ENCODE data around the gene CHST5. TPM values are rescaled to one million over a fixed set of nuclear protein-coding genes. Genes with fewer than 3 reads are reported as not detected.

Gene CHST5
- total and polyA plus RNA-seq, 12 donors = 0.06 to 0.68 (median 0.32) TPM; not detected in 3

- Histone ChIP-seq H3K36me3 (replicated peaks in 1 of 2) (no peaks in the 10 kb centered on the region), H3K4me1 (replicated peaks in 1 of 2) (no peaks in the 10 kb centered on the region), H3K4me3 (no peak overlapping the region), H3K27me3 (no peaks in the 10 kb centered on the region), H3K27ac (no peak overlapping the region), H3K9me3 (replicated peaks in 1 of 3) (no peaks in the 10 kb centered on the region)
- WGBS, 4 donors = 80 to 86% (median 84%) methylated on average over 7 to 8 of the region's 8 CpGs
- TF ChIP-seq CTCF (IDR thresholded peaks at IDR 0.05) (no peak), POLR2A (IDR thresholded peaks at IDR 0.05) (no peak)
- no peak for DNase-seq
- intact Hi-C loops (cut with DNase I) = no loop called here
These were observed 3.7 kb downstream of the CHST5 start for GRCh38 chr16:75532142-75532765.

DNA sequence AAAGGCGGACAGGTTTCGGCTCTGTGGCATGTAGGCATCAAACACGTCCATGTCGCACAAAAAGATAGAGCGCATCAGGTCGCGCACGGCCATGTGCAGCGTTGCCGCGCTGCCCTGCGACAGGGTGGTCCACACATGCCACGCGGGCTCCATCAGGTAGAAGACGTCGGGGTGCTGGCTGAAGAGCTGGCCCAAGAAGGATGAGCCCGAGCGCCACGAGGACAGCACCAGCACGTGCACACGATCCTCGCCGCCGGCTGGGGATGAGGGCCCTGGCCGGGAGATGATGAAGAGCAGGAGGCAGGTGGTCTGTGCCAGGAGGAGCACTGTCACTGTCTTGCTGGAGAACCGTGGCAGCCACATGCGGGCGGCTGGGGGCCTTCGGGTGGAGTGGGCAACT, 5.9 kb downstream of the CHST5 start:
- no peak for TF ChIP-seq CTCF (IDR thresholded peaks at IDR 0.05)
- TF ChIP-seq POLR2A (IDR thresholded peaks at IDR 0.05) = no peak
- Histone ChIP-seq H3K36me3 (replicated peaks in 1 of 2) (no peaks in the 10 kb centered on the region), H3K27me3 (no peaks in the 10 kb centered on the region), H3K27ac (no peak overlapping the region), H3K9me3 (replicated peaks in 1 of 3) (no peaks in the 10 kb centered on the region), H3K4me3 (no peak overlapping the region), H3K4me1 (replicated peaks in 1 of 2) (no peaks in the 10 kb centered on the region)
- intact Hi-C loops (cut with DNase I) = loop anchor here in 1 of 2 donors (5.0 kb wide), 1 partner anchor 57 kb away; no protein-coding TSS in a partner anchor
- 89 to 97% (median 95%) methylated on average over 26 to 29 of the region's 29 CpGs for WGBS, 4 donors
- DNase-seq = no peak

DNA sequence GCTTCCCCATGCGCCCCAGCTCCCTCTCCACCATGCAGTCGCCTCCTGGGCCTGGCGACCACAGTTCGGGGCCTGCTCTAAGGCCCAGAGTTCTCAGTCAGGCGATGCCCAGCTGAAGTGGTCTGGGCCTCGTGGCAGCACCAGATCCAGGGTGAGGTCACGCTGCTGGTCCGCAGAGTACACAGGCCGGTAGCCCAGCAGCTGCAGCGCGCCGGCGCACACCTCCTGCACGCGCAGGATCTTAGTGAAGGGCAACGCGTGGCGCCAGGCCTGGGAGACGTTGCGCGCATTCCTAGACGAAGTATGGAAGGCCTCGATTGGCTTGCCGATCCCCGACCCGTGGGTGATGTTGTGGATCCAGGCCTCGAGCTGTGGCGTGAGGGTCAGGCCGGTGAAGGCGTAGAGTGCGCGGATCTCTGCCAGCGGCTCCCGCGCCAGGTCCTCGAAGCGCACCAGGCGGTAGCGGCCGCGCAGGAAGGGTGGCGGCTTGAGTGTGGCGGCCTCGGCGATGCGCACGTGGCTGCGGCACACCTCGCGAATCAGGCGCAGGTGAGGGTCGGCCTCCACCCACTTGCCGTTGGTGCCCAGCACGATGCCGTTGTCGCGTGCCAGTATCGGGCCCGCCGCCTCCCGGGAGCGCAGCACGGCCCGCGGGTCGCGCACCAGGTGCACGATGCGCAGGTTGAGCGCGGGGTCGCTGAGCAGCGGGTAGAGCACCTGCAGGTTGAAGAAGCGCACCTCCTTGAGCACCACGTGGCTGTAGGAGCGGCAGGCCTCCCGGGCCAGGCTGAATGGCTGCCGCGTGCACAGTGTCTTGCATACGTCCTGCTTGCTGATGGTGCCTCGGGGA, 6.6 kb downstream of the CHST5 start:
- no peaks in the 10 kb centered on the region for H3K27me3 ChIP-seq
- H3K36me3 ChIP-seq (replicated peaks in 1 of 2) = no peaks in the 10 kb centered on the region
- H3K4me3 ChIP-seq = no peak overlapping the region
- no peak for DNase-seq
- no peaks in the 10 kb centered on the region for H3K9me3 ChIP-seq (replicated peaks in 1 of 3)
- H3K4me1 ChIP-seq (replicated peaks in 1 of 2) = no peaks in the 10 kb centered on the region
- TF ChIP-seq POLR2A (IDR thresholded peaks at IDR 0.05) (no peak), CTCF (IDR thresholded peaks at IDR 0.05) (no peak)
- H3K27ac ChIP-seq = no peak overlapping the region
- intact Hi-C loops (cut with DNase I) = loop anchor here in 1 of 2 donors (5.0 kb wide), 1 partner anchor 58 kb away; no protein-coding TSS in a partner anchor
- 87 to 96% (median 93%) methylated on average over 41 to 81 of the region's 81 CpGs for WGBS, 4 donors

DNA sequence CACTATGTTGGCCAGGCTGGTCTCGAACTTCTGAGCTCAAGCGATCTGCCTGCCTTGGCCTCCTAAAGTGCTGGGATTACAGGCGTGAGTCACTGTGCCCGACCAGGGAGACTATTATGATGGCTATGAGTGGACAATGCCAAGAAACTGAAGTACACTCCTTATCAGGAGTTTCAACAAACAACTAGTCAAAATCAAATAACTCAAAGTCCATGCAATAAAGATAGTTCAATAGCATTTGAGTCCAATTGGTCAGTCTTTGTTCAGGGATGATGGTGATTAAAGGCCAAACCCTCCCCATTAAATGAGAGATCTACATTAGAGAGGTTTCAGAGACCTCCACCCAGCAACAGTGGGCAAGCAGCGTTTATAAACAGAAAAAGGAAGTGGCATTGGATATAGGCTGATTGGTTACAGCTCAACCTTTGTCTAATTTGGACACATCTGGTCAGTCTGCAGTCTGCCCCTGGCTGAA, 8.0 kb downstream of the CHST5 start:
- Histone ChIP-seq H3K4me1 (replicated peaks in 1 of 2) (no peaks in the 10 kb centered on the region), H3K27me3 (no peaks in the 10 kb centered on the region), H3K36me3 (replicated peaks in 1 of 2) (no peaks in the 10 kb centered on the region), H3K4me3 (no peak overlapping the region), H3K27ac (no peak overlapping the region), H3K9me3 (replicated peaks in 1 of 3) (no peaks in the 10 kb centered on the region)
- 62 to 78% (median 68%) methylated on average over 5 of the region's 5 CpGs for WGBS, 4 donors
- intact Hi-C loops (cut with DNase I) = loop anchor here in 1 of 2 donors (5.0 kb wide), 1 partner anchor 59 kb away; no protein-coding TSS in a partner anchor
- TF ChIP-seq CTCF (IDR thresholded peaks at IDR 0.05) = no peak
- no peak for TF ChIP-seq POLR2A (IDR thresholded peaks at IDR 0.05)
- DNase-seq = peak in 2 of 7 donors; percentile 13 to 25

Data from adrenal gland (tissue), 12 donors.